Glutamatergic neuron (in vitro differentiated cells): ENCODE data around the gene ERP27. TPM values are rescaled to one million over a fixed set of nuclear protein-coding genes. Genes with fewer than 3 reads are reported as not detected.

Source experiments
- DNase-seq: peaks from one replicate; pipeline ENCODE4 v3.0.0; 2022
- H3K27ac Mint-ChIP-seq: one replicate; pipeline ENCODE4 v1.8.0; 2020; ENCODE audit warnings: mild to moderate bottlenecking, mixed read lengths, inconsistent platforms; ENCODE audit not compliant: unreplicated experiment
- H3K27me3 Mint-ChIP-seq: one replicate; pipeline ENCODE4 v1.8.0; 2020; ENCODE audit warnings: mild to moderate bottlenecking, moderate library complexity, mixed read lengths, inconsistent platforms; ENCODE audit not compliant: unreplicated experiment
- H3K36me3 Mint-ChIP-seq: one replicate; pipeline ENCODE4 v1.8.0; 2020; ENCODE audit warnings: mild to moderate bottlenecking, mixed read lengths, inconsistent platforms; ENCODE audit not compliant: unreplicated experiment
- H3K4me1 Mint-ChIP-seq: one replicate; pipeline ENCODE4 v1.8.0; 2020; ENCODE audit warnings: mild to moderate bottlenecking, low read depth, mixed read lengths, inconsistent platforms; ENCODE audit not compliant: unreplicated experiment
- H3K4me3 Mint-ChIP-seq: one replicate; pipeline ENCODE4 v1.8.0; 2020; ENCODE audit warnings: mild to moderate bottlenecking, mixed read lengths, inconsistent platforms; ENCODE audit not compliant: unreplicated experiment
- H3K9me3 Mint-ChIP-seq: one replicate; pipeline ENCODE4 v1.8.0; 2020; ENCODE audit warnings: mild to moderate bottlenecking, moderate library complexity, mixed read lengths, inconsistent platforms; ENCODE audit not compliant: unreplicated experiment
- total RNA-seq: library from RNA; stranded (reverse); fragmentation: NEBNext Ultra II Directional; extraction: Animal tissue kit (Norgen Biotek cat#: 25700); gene quantifications from one replicate; pipeline ENCODE4 v1.2.1, GENCODE V29; 2021; ENCODE audit not compliant: unreplicated experiment
- TF ChIP-seq, protein P1 (sequence below): fragments of 200-600 bp; sonication (generic); IDR thresholded peaks from one replicate; pipeline ENCODE4 v1.5.0; 2021; ENCODE audit not compliant: partially characterized antibody, unreplicated experiment

ERP27 gene
- total RNA-seq, 1 donor from 2014 or later = not detected

DNA sequence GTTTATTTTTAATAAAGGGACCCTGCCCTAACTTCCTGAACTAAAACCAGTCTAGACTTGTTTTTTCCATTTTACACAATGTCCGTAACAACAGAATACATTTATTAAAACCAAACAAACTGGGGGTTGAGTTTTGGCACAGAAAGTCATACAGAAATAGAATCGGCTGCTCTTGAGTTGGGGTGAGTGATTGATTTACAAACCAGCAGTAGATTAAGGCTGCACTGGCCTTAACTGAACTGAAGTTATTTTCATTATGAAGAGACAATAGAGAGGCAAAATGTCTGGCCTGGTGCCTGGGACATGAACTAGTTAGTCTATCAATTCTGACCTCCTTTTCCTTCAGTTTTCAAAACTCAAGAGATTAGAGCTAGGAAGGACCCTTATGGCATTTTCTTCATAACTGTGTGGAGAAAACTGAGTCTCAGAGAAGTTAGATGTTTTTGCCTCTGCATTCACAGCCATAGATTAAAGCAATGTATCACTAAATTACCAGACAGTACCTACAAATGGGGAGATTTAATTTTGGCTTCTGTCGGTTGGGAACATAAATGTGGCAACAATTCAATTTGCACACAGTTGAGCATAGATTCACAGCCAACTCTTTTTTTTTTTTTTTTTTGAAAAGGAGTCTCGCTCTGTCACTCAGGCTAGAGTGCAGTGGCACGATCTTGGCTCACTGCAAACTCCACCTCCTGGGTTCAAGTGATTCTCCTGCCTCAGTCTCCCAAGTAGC is 32.9 kb downstream of the ERP27 start:
- Mint-ChIP-seq H3K36me3 (no peaks in the 10 kb centered on the region), H3K9me3 (no peaks in the 10 kb centered on the region), H3K4me3 (no peak overlapping the region), H3K27me3 (no peaks in the 10 kb centered on the region), H3K27ac (no peak overlapping the region), H3K4me1 (no peaks in the 10 kb centered on the region)
- no peak for DNase-seq
- TF ChIP-seq, protein P1, sequence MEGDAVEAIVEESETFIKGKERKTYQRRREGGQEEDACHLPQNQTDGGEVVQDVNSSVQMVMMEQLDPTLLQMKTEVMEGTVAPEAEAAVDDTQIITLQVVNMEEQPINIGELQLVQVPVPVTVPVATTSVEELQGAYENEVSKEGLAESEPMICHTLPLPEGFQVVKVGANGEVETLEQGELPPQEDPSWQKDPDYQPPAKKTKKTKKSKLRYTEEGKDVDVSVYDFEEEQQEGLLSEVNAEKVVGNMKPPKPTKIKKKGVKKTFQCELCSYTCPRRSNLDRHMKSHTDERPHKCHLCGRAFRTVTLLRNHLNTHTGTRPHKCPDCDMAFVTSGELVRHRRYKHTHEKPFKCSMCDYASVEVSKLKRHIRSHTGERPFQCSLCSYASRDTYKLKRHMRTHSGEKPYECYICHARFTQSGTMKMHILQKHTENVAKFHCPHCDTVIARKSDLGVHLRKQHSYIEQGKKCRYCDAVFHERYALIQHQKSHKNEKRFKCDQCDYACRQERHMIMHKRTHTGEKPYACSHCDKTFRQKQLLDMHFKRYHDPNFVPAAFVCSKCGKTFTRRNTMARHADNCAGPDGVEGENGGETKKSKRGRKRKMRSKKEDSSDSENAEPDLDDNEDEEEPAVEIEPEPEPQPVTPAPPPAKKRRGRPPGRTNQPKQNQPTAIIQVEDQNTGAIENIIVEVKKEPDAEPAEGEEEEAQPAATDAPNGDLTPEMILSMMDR = no peak

DNA sequence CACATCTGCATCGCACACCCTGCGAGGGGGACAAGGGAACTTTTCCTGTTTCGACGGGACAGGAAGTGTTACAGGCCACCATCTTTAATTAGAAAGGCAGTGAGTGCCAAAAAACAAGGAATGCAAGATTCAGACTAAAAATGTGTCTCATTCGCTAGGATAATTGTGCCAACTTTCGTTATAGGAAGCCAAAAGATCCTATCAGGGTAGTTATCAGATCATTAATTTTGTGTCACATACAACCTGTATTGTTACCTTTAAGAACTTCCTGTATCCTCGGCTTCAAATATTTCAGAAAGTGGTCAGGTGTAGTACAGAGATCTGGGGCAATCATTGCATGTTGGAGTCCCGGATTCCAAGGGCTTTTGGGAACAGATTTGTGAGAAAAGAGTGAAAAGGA is 33.5 kb downstream of the ERP27 start:
- no peak overlapping the region for H3K4me3 Mint-ChIP-seq
- no peaks in the 10 kb centered on the region for H3K9me3 Mint-ChIP-seq
- H3K27ac Mint-ChIP-seq = no peak overlapping the region
- no peaks in the 10 kb centered on the region for H3K36me3 Mint-ChIP-seq
- TF ChIP-seq, protein P1 = no peak
- no peaks in the 10 kb centered on the region for H3K27me3 Mint-ChIP-seq
- DNase-seq = no peak
- no peaks in the 10 kb centered on the region for H3K4me1 Mint-ChIP-seq

DNA sequence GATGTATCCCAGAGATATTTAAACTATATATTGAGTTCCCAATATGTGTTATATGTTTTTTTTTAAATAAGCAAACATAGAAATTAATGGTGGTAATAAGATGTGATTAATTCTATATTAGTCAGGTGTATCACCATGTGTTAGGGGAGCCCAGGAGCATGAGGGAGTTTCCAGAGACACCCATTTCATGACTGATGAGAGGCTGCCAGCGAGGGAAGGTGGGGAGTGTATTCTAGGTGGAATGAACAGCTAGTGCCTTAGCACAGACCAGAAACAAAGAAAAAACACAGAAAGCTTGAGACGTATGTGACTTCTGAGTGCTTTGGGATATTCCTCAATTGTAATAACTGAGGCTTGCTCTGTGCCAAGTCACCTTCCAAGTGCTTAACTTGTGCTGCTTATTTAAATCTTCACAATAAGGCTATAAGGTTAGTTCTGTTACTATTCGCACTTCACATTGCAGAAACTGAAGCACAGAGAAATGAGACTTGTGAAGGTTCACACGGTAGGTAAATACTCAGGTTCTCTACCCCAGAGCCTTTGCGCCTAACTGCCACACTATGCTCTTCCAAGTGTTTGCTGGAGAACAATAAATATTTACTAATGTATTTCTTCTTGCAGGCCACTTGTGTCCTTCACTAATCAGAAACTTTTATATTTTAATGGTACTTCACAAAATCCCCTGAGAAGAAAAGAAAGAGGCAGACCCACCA is 34.8 kb downstream of the ERP27 start:
- Mint-ChIP-seq H3K4me3 (no peak overlapping the region), H3K4me1 (no peaks in the 10 kb centered on the region), H3K36me3 (no peaks in the 10 kb centered on the region), H3K27me3 (no peaks in the 10 kb centered on the region), H3K27ac (no peak overlapping the region), H3K9me3 (no peaks in the 10 kb centered on the region)
- no peak for DNase-seq
- TF ChIP-seq, protein P1 = no peak

DNA sequence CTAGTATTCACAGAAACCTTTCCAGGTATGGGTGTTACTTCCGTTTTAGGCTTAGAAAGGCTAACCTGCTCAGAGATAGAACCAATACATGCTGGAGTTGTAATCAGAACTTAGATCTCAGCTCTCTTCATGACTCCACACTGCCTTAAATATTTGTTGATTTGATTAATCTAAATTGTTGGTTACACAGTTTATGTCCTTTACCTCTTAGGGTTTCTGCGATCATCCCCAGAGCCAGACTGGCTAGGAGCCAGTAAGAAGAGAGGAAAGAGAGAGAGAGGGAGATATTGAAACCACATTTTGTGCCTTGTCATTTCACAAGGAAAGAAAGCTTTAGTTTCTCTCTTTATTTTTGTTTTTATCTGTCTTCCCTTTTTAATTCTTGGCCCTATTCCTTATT is 35.9 kb downstream of the ERP27 start:
- no peaks in the 10 kb centered on the region for H3K4me1 Mint-ChIP-seq
- DNase-seq = no peak
- no peaks in the 10 kb centered on the region for H3K27me3 Mint-ChIP-seq

More for the DNA sequence above, 35.9 kb downstream of the ERP27 start:
- H3K27ac Mint-ChIP-seq = no peak overlapping the region
- TF ChIP-seq, protein P1 = no peak
- no peaks in the 10 kb centered on the region for H3K9me3 Mint-ChIP-seq
- no peaks in the 10 kb centered on the region for H3K36me3 Mint-ChIP-seq
- H3K4me3 Mint-ChIP-seq = no peak overlapping the region
